Lower lobe of right lung (tissue), 2 donors: Measurements from ENCODE around the gene MED29. TPM values are rescaled to one million over a fixed set of nuclear protein-coding genes. Genes with fewer than 3 reads are reported as not detected.

ENCODE experiments used
- ATAC-seq, 2 donors: fragments of 200-7000 bp; cut with Tn5 transposase; one replicate each; pipeline ENCODE4 v1.9.1; 2020 to 2022; ENCODE audit warnings: mild to moderate bottlenecking in 2 of 2, moderate library complexity in 2 of 2
- DNase-seq: peaks from one replicate; pipeline ENCODE4 v3.0.0-alpha.2; 2020
- H3K27ac ChIP-seq: fragments of 200-600 bp; one replicate; pipeline ENCODE4 v1.8.0; 2022
- H3K27me3 ChIP-seq: fragments of 200-600 bp; one replicate; pipeline ENCODE4 v1.8.0; 2022; ENCODE audit warnings: low read depth
- H3K36me3 ChIP-seq: fragments of 200-600 bp; one replicate; pipeline ENCODE4 v1.8.0; 2022; ENCODE audit warnings: mild to moderate bottlenecking
- H3K4me1 ChIP-seq: fragments of 200-600 bp; one replicate; pipeline ENCODE4 v1.8.0; 2022
- H3K4me3 ChIP-seq: fragments of 200-600 bp; one replicate; pipeline ENCODE4 v1.8.0; 2022; ENCODE audit warnings: mild to moderate bottlenecking
- H3K9me3 ChIP-seq: fragments of 200-600 bp; one replicate; pipeline ENCODE4 v1.8.0; 2022
- CTCF ChIP-seq: fragments of 200-600 bp; IDR thresholded peaks from one replicate; pipeline ENCODE4 v1.8.0; 2022; ENCODE audit warnings: antibody characterized with exemption, mild to moderate bottlenecking
- intact Hi-C: fragments of 100-400 bp; cut with DNase I; formaldehyde crosslinking; loops from one replicate; pipeline ENCODE4 v1.11.0; 2022
- total RNA-seq: library from RNA; stranded (reverse); fragmentation: NEBNext Ultra II Directional; extraction: Animal tissue kit (Norgen Biotek cat#: 25700); gene quantifications from one replicate; pipeline ENCODE4 v1.2.1, GENCODE V29; 2021
- donor health status: DM: no; HTN: yes; CAD: no; lungs with severe emphysema.

MED29 gene
- total RNA-seq, 1 donor from 2014 or later, result 33.1 TPM

- intact Hi-C loops, result no loop called here
- Histone ChIP-seq H3K4me1 (peaks cover 31% of the 10 kb centered on the region), H3K4me3 (peak overlapping the region; percentile 97)
These were observed 22.9 kb downstream of the MED29 start for GRCh38 chr19:39413911-39414608.

GRCh38 chr19:39415111-39416046 lies 24.2 kb downstream of the MED29 start:
- H3K4me3 ChIP-seq, result peak overlapping the region; percentile 97
- intact Hi-C loops, result no loop called here
- H3K36me3 ChIP-seq, result peaks cover 22% of the 10 kb centered on the region
- no peaks in the 10 kb centered on the region for H3K9me3 ChIP-seq
- H3K27ac ChIP-seq, result peak overlapping the region; percentile 100
- no peaks in the 10 kb centered on the region for H3K27me3 ChIP-seq
- peaks cover 31% of the 10 kb centered on the region for H3K4me1 ChIP-seq
- DNase-seq (no peak), ATAC-seq (no peak)
- no peak for TF ChIP-seq CTCF

More at GRCh38 chr19:39413911-39414608, 22.9 kb downstream of the MED29 start:
- Histone ChIP-seq H3K27me3 (no peaks in the 10 kb centered on the region), H3K27ac (peak overlapping the region; percentile 100), H3K36me3 (peaks cover 16% of the 10 kb centered on the region), H3K9me3 (no peaks in the 10 kb centered on the region)
- ATAC-seq (no peak), DNase-seq (no peak)
- peak; percentile 18 for TF ChIP-seq CTCF

GRCh38 chr19:39416152-39417120 lies 25.3 kb downstream of the MED29 start:
- TF ChIP-seq CTCF, result no peak
- ATAC-seq (no peak), DNase-seq (no peak)
- H3K27me3 ChIP-seq, result no peaks in the 10 kb centered on the region
- peaks cover 32% of the 10 kb centered on the region for H3K36me3 ChIP-seq
- no peak overlapping the region for H3K27ac ChIP-seq
- no peak overlapping the region for H3K4me3 ChIP-seq
- intact Hi-C loops, result no loop called here
- H3K4me1 ChIP-seq, result peaks cover 20% of the 10 kb centered on the region
- no peaks in the 10 kb centered on the region for H3K9me3 ChIP-seq

- TF ChIP-seq CTCF, result no peak
- Histone ChIP-seq H3K36me3 (peaks cover 44% of the 10 kb centered on the region), H3K4me1 (peaks cover 18% of the 10 kb centered on the region), H3K4me3 (no peak overlapping the region), H3K27ac (no peak overlapping the region), H3K9me3 (no peaks in the 10 kb centered on the region), H3K27me3 (no peaks in the 10 kb centered on the region)
- no peak for DNase-seq
- no peak for ATAC-seq
- intact Hi-C loops, result no loop called here
These were observed 26.4 kb downstream of the MED29 start for GRCh38 chr19:39417463-39418181.
